Measurements from ENCODE around the gene SNX8.
A peak's percentile ranks its signal among the peaks of the same experiment; 100 is the strongest.
"Not testable (repeated sequence)": the region's sequence is repeated elsewhere in the genome, so short reads cannot be mapped to it uniquely, and the experiment has no call there.

Gene SNX8

DNA sequence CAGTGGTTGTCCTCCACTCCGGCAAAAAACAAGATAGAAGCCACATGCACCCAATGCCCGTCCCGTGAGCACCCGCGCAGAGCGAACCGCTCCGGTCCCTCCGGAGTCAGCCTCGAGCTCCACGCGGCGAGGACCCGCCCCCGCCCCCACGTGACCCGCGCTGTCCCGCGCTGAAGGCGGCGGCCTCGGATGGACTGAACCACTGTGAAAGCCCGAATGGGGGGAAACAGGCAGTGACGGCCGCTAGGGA lies 39.6 kb upstream of the SNX8 start:
- Histone ChIP-seq H3K36me3 (ENCODE audit: control insufficient read depth, insufficient read depth, low read length) (peaks cover 33% of the 10 kb centered on the region), H3K9ac (ENCODE audit: low read depth, low read length) (peak overlapping the region; percentile 100), H3K4me3 (ENCODE audit: low read depth, low read length) (peak overlapping the region; percentile 92), H3K4me1 (ENCODE audit: control insufficient read depth, insufficient read depth, low read length) (no peaks in the 10 kb centered on the region; the same call in 1 of the 2 replicates), H3K27me3 (ENCODE audit: control insufficient read depth, insufficient read depth, low read length) (no peaks in the 10 kb centered on the region), H3K27ac (ENCODE audit: low read depth, low read length) (peak overlapping the region; percentile 99), H3K9me3 (ENCODE audit: control insufficient read depth, insufficient read depth, low read length) (no peaks in the 10 kb centered on the region)

DNA sequence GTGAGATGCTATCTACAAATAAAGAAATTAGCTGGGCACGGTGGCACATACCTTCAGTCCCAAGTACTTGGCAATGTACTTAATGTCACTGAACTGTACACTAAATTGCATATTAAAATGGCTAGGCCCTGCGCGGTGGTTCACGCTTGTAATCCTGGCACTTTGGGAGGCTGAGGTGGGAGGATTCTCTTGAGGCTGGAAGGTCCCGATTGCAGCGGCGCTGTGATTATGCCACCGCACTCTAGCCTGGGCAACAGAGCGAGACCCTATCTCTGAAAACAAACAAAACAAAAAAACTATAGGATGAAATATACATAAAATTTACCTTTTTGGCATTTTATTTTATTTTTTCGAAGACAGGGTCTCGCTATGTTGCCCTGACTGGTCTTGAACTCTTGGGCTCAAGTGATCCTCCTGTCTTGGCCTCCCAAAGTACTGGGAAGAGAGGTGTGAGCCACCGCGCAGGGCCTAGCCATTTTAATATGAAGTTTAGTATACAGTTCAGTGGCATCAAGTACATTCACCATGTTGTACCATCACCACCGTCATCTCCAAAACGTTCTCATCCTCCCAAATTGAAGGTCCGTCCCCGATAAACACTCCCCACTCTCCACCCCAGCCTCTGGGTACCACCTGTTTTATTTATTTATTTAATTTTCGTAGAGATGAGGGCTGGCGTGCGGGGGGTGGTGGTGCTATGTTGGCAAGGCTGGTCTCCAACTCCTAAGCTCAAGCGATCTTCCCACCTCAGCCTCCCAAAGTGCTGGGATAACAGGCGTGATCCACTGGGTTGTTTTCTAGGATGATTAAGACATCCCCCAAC lies 39.1 kb upstream of the SNX8 start:
- H3K4me3 ChIP-seq (ENCODE audit: low read depth, low read length) = peak overlapping the region; percentile 92
- H3K27me3 ChIP-seq (ENCODE audit: control insufficient read depth, insufficient read depth, low read length) = no peaks in the 10 kb centered on the region
- no peaks in the 10 kb centered on the region for H3K9me3 ChIP-seq (ENCODE audit: control insufficient read depth, insufficient read depth, low read length)
- H3K9ac ChIP-seq (ENCODE audit: low read depth, low read length) = peak overlapping the region; percentile 100
- H3K4me1 ChIP-seq (ENCODE audit: control insufficient read depth, insufficient read depth, low read length) = no peaks in the 10 kb centered on the region; the same call in 1 of the 2 replicates
- peak overlapping the region; percentile 99 for H3K27ac ChIP-seq (ENCODE audit: low read depth, low read length)
- peaks cover 28% of the 10 kb centered on the region for H3K36me3 ChIP-seq (ENCODE audit: control insufficient read depth, insufficient read depth, low read length)

DNA sequence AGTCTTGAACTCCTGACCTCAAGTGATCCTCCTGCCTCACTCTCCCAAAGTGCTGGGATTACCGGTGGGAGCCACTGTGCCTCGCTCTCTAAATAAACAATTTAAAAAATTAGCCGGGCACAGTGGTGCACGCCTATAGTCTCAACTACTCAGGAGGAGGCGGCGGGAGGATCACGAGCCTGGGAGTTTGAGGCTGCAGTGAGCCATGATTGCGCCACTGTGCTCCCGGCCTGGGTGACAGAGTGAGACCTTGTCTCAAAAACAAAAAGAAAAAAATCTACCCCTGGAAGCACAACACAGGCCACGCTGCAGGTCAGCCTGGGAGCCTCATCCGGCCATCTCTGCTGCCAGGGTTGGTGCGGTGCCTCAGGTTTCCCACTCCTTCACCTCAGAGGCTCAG lies 36.6 kb upstream of the SNX8 start:
- Histone ChIP-seq H3K9me3 (ENCODE audit: control insufficient read depth, insufficient read depth, low read length) (no peaks in the 10 kb centered on the region), H3K9ac (ENCODE audit: low read depth, low read length) (no peak overlapping the region), H3K4me3 (ENCODE audit: low read depth, low read length) (no peak overlapping the region), H3K27ac (ENCODE audit: low read depth, low read length) (no peak overlapping the region), H3K27me3 (ENCODE audit: control insufficient read depth, insufficient read depth, low read length) (no peaks in the 10 kb centered on the region), H3K4me1 (ENCODE audit: control insufficient read depth, insufficient read depth, low read length) (no peaks in the 10 kb centered on the region), H3K36me3 (ENCODE audit: control insufficient read depth, insufficient read depth, low read length) (peaks cover 14% of the 10 kb centered on the region)

DNA sequence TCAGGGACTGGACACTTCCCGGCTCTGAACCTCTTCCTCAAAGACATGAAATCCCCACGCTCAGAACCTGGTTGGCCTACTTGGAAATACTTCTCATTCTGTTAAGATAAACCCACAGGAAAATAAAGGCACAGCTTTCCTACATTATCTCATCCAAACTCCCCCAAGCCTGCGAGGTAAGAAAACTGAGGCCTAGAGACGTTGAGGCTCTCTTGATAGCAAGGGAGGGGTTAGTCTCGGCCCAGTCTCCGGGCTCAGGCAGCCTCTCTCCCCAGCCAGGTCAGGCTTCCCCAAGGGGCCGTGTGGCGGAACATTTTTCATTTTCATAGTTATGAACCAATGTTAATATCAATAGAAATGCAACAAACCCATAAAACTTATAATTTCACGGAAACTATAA lies 35.8 kb upstream of the SNX8 start:
- no peaks in the 10 kb centered on the region for H3K9me3 ChIP-seq (ENCODE audit: control insufficient read depth, insufficient read depth, low read length)
- no peak overlapping the region for H3K4me3 ChIP-seq (ENCODE audit: low read depth, low read length)
- peaks cover 16% of the 10 kb centered on the region for H3K36me3 ChIP-seq (ENCODE audit: control insufficient read depth, insufficient read depth, low read length)
- H3K4me1 ChIP-seq (ENCODE audit: control insufficient read depth, insufficient read depth, low read length) = no peaks in the 10 kb centered on the region
- no peaks in the 10 kb centered on the region for H3K27me3 ChIP-seq (ENCODE audit: control insufficient read depth, insufficient read depth, low read length)
- H3K27ac ChIP-seq (ENCODE audit: low read depth, low read length) = no peak overlapping the region
- no peak overlapping the region for H3K9ac ChIP-seq (ENCODE audit: low read depth, low read length)

DNA sequence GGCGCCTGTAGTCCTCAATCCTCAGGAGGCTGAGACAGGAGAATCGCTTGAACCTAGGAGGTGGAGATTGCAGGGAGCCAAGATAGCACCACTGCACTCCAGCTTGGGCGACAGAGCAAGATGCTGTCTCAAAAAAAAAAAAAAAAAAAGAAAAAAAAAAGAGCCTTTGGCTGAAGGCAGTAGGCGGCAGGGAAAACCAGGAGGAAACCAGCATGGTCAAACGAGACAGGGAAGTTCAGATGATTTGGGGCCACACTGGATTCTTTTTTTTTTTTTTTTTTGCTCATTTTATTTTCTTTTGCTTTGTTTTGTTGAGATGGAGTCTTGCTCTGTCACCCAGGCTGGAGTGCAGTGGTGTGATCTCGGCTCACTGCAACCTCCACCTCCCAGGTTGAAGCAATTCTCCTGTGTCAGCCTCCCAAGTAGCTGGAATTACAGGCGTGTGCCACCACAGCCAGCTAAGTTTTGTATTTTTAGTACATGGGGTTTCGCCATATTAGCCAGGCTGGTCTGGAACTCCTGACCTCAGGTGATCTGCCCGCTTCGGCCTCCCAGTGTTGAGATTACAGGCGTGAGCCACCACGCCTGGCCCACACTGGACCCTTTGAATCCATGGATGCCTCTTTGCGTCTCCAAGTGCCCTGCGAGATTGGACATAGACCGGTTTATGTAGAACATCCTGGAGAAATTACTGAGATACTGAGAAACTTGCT lies 33.3 kb upstream of the SNX8 start:
- H3K27ac ChIP-seq (ENCODE audit: low read depth, low read length); H3K27me3 ChIP-seq (ENCODE audit: control insufficient read depth, insufficient read depth, low read length); H3K4me3 ChIP-seq (ENCODE audit: low read depth, low read length); H3K9ac ChIP-seq (ENCODE audit: low read depth, low read length); H3K9me3 ChIP-seq (ENCODE audit: control insufficient read depth, insufficient read depth, low read length); H3K4me1 ChIP-seq (ENCODE audit: control insufficient read depth, insufficient read depth, low read length): not testable (repeated sequence)
- H3K36me3 ChIP-seq (ENCODE audit: control insufficient read depth, insufficient read depth, low read length) = peaks cover 14% of the 10 kb centered on the region

DNA sequence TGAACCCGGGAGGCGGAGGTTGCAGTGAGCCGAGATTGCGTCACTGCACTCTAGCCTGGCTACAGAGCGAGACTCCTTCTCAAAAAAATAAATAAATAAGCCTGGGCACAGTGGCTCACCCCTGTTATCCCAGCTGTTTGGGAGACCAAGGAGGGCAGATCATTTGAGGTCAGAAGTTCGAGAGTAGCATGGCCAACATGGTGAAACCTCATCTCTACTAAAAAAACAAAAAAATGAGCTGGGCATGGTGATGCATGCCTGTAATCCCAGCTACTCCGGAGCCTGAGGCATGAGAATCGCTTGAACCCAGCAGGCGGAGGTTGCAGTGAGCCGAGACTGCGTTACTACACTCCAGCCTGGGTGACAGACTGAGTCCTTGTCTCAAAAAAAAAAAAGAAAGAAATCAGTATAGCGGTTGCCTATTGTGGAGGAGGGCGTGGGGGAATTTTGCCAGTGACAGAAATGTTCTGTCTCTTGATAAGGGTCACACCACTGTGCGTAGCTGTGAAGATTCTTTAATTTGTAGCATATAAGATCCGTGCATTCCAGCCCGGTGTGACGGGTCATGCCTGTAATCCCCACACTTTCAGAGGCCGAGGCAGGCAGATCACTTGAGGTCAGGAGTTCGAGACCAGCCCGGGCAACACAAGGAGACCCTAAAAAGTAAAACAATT lies 22.5 kb upstream of the SNX8 start:
- H3K36me3 ChIP-seq (ENCODE audit: control insufficient read depth, insufficient read depth, low read length) = peaks cover 6% of the 10 kb centered on the region

DNA sequence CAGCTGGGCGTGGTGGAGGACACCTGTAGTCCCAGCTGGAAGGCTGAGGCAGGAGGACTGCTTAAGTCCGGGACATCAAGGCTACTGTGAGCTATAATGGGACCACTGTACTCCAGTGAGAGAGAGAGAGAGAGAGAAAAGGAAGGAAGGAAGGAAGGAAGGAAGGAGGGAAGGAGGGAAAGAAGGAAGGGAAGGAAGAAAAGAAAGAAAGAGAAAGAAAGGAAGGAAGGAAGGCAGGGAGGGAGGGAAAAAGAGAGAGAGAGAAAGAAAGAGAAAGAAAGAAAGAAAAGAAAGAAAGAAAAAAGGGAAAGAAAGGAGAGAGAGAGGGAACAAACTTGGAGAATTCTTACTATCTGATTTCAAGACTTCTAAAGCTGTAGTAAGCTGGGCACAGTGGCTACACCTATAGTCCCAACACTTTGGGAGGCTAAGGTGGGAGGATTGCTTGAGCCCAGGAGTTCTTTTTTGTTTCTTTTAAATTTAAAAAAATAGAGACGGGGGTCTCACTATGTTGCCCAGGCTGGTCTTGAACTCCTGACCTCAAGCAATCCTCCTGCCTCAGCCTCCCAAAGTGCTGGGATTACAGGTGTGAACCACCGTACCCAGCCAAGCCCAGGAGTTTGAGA lies 18.5 kb upstream of the SNX8 start:
- H3K4me3 ChIP-seq (ENCODE audit: low read depth, low read length); H3K27me3 ChIP-seq (ENCODE audit: control insufficient read depth, insufficient read depth, low read length); H3K9ac ChIP-seq (ENCODE audit: low read depth, low read length); H3K9me3 ChIP-seq (ENCODE audit: control insufficient read depth, insufficient read depth, low read length); H3K4me1 ChIP-seq (ENCODE audit: control insufficient read depth, insufficient read depth, low read length); H3K36me3 ChIP-seq (ENCODE audit: control insufficient read depth, insufficient read depth, low read length); H3K27ac ChIP-seq (ENCODE audit: low read depth, low read length): not testable (repeated sequence)

More for the DNA sequence above, 22.5 kb upstream of the SNX8 start:
- Histone ChIP-seq H3K27ac (ENCODE audit: low read depth, low read length) (no peak overlapping the region), H3K9ac (ENCODE audit: low read depth, low read length) (no peak overlapping the region), H3K9me3 (ENCODE audit: control insufficient read depth, insufficient read depth, low read length) (no peaks in the 10 kb centered on the region), H3K4me1 (ENCODE audit: control insufficient read depth, insufficient read depth, low read length) (no peaks in the 10 kb centered on the region), H3K4me3 (ENCODE audit: low read depth, low read length) (no peak overlapping the region), H3K27me3 (ENCODE audit: control insufficient read depth, insufficient read depth, low read length) (no peaks in the 10 kb centered on the region)

DNA sequence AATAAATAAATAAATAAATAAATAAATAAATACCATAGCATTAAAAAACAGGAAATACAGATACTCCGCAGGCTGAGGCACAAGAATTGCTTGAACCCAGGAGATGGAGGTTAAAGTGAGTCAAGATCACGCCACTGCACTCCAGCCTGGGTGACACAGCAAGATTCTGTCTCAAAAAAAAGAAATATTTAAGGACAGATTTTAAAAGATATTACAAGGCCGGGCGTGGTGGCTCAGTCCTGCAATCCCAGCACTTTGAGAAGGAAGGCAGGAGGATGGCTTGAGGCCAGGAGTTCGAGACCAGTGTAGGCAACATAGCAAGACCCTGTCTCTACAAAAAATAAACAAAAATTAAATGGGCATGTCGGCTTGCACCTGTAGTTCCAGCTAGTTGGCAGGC lies 17.5 kb upstream of the SNX8 start:
- H3K27ac ChIP-seq (ENCODE audit: low read depth, low read length) = no peak overlapping the region
- H3K4me1 ChIP-seq (ENCODE audit: control insufficient read depth, insufficient read depth, low read length) = no peaks in the 10 kb centered on the region
- no peak overlapping the region for H3K4me3 ChIP-seq (ENCODE audit: low read depth, low read length)
- H3K36me3 ChIP-seq (ENCODE audit: control insufficient read depth, insufficient read depth, low read length) = peaks cover 3% of the 10 kb centered on the region; the same call in 1 of the 2 replicates
- no peaks in the 10 kb centered on the region for H3K9me3 ChIP-seq (ENCODE audit: control insufficient read depth, insufficient read depth, low read length)
- no peak overlapping the region for H3K9ac ChIP-seq (ENCODE audit: low read depth, low read length)
- H3K27me3 ChIP-seq (ENCODE audit: control insufficient read depth, insufficient read depth, low read length) = no peaks in the 10 kb centered on the region

DNA sequence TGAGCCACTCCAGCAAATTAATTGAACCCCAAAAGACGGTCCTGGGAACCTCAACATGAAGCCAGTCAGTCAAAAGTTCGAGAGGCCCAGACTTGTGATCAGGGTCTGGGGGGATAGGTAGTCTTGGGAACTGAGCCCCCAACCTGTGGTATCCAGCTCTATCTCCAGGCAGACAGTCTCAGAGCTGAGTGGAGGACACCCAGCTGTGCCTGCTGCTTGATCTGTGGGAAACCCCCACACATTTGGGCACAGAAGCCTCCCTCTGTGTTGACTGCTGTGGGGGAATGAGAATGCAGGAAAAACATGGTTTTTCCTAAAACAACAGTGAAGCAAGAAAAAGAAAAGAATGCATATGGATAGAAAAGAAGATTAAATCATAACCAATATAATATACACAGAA lies 16.3 kb upstream of the SNX8 start:
- H3K4me1 ChIP-seq (ENCODE audit: control insufficient read depth, insufficient read depth, low read length) = no peaks in the 10 kb centered on the region
- H3K27ac ChIP-seq (ENCODE audit: low read depth, low read length) = no peak overlapping the region
- 0 out of 2 replicates have a peak, but pooled peaks cover 3% of the 10 kb centered on the region for H3K36me3 ChIP-seq (ENCODE audit: control insufficient read depth, insufficient read depth, low read length)
- H3K27me3 ChIP-seq (ENCODE audit: control insufficient read depth, insufficient read depth, low read length) = no peaks in the 10 kb centered on the region
- no peak overlapping the region for H3K9ac ChIP-seq (ENCODE audit: low read depth, low read length)
- no peaks in the 10 kb centered on the region for H3K9me3 ChIP-seq (ENCODE audit: control insufficient read depth, insufficient read depth, low read length)
- H3K4me3 ChIP-seq (ENCODE audit: low read depth, low read length) = no peak overlapping the region

DNA sequence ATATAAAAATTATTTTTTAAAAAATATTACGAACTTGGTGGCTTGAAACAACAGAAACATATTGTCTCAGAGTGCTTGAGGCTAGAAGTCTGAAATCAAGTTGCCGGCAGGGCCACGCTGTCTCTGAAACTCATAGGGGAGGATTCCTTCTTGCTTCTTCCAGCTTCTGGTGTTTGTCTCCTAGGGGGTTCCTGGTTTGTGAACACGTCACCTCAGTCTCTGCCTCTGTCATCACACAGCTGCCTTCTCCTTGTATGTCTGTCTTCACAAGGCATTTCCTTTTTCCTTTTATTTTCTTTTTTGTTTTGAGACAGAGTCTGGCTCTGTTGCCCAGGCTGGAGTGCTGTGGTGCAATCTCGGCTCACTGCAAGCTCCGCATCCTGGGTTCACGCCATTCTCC lies 12.7 kb upstream of the SNX8 start:
- Histone ChIP-seq H3K9ac (ENCODE audit: low read depth, low read length) (no peak overlapping the region), H3K36me3 (ENCODE audit: control insufficient read depth, insufficient read depth, low read length) (0 out of 2 replicates have a peak, but pooled peaks cover 3% of the 10 kb centered on the region), H3K9me3 (ENCODE audit: control insufficient read depth, insufficient read depth, low read length) (no peaks in the 10 kb centered on the region), H3K27ac (ENCODE audit: low read depth, low read length) (no peak overlapping the region), H3K4me3 (ENCODE audit: low read depth, low read length) (no peak overlapping the region), H3K27me3 (ENCODE audit: control insufficient read depth, insufficient read depth, low read length) (no peaks in the 10 kb centered on the region), H3K4me1 (ENCODE audit: control insufficient read depth, insufficient read depth, low read length) (no peaks in the 10 kb centered on the region)

DNA sequence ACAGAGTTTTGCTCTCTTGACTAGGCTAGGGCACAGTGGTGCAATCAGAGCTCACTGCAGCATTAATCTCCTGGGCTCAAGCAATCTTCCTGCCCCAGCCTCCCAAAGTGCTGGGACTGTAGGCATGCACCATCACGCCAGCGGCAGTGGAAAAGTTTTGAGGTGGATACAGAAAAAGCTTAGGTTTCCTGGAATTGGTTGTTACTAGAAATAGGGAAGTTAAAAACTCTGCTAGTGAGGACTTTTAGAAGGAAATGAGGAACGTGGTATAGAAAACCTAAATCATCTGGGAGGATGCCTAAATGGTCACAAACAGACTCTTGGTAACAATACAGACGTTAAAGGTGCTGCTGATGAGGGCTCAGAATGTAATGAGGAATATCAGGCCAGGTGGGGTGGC lies 10.9 kb upstream of the SNX8 start:
- Histone ChIP-seq H3K36me3 (ENCODE audit: control insufficient read depth, insufficient read depth, low read length) (no peaks in the 10 kb centered on the region), H3K27me3 (ENCODE audit: control insufficient read depth, insufficient read depth, low read length) (no peaks in the 10 kb centered on the region), H3K4me3 (ENCODE audit: low read depth, low read length) (no peak overlapping the region), H3K9me3 (ENCODE audit: control insufficient read depth, insufficient read depth, low read length) (no peaks in the 10 kb centered on the region), H3K9ac (ENCODE audit: low read depth, low read length) (no peak overlapping the region), H3K4me1 (ENCODE audit: control insufficient read depth, insufficient read depth, low read length) (no peaks in the 10 kb centered on the region), H3K27ac (ENCODE audit: low read depth, low read length) (no peak overlapping the region)

All from HUES48 (cell line).